A549 (cell line): Measurements from ENCODE around the gene SRRM4. TPM values are rescaled to one million over a fixed set of nuclear protein-coding genes. Genes with fewer than 3 reads are reported as not detected.

Source experiments
- ATAC-seq, 2 experiments: fragments of 200-7000 bp in 1 of 2; fragments of >200 bp in 1 of 2; cut with Nextera tagmentation in 1 of 2; cut with Tn5 transposase in 1 of 2; 3 replicates each; pipeline versions ENCODE4 v1.8.0 to v1.9.1; 2018 to 2020; ENCODE audit warnings: mild to moderate bottlenecking in 1 of 2, moderate library complexity in 1 of 2
- CTCF ChIA-PET: fragments of 300-600 bp; sonication (Branson Sonifier 250); formaldehyde crosslinking; extraction: SDS; loops from one replicate; lab custom pipeline; 2021; ENCODE audit warnings: antibody characterized with exemption, inconsistent platforms; lab: Yijun Ruan, JAX
- POLR2A ChIA-PET: fragments of 350-600 bp; formaldehyde crosslinking; extraction: SDS; loops from one replicate; lab custom pipeline; 2021; ENCODE audit warnings: antibody characterized with exemption, inconsistent platforms; lab: Yijun Ruan, JAX
- DNase-seq, 2 experiments: peaks; one replicate each; pipeline versions ENCODE4 v3.0.0 to v3.0.0-alpha.2; 2011 to 2016; ENCODE audit warnings: low read depth in 1 of 2, low spot score in 1 of 2
- FAIRE-seq: peaks from 2 replicates; lab custom pipeline; 2011; peaks lifted over from hg19 to GRCh38; lab: Jason Lieb, UNC
- H3K27ac ChIP-seq, 2 experiments: fragments of >200 bp; sonication (Bioruptor Twin); formaldehyde crosslinking; 3 replicates each; pipeline ENCODE4 v1.5.1; 2016 to 2017
- H3K4me1 ChIP-seq: fragments of >200 bp; sonication (Bioruptor Twin); formaldehyde crosslinking; 3 replicates; pipeline ENCODE4 v1.6.1; 2016
- H3K4me2 ChIP-seq: fragments of >200 bp; sonication (Bioruptor Twin); formaldehyde crosslinking; 3 replicates; pipeline ENCODE4 v1.6.1; 2016
- H3K4me3 ChIP-seq: fragments of >200 bp; sonication (Bioruptor Twin); formaldehyde crosslinking; 3 replicates; pipeline ENCODE4 v1.5.1; 2016
- H3K9me3 ChIP-seq: fragments of >200 bp; sonication (Bioruptor Twin); formaldehyde crosslinking; 3 replicates; pipeline ENCODE4 v1.6.1; 2016
- BHLHE40 ChIP-seq: IDR thresholded peaks from 2 replicates; pipeline ENCODE4 v1.6.1; 2012; ENCODE audit warnings: low read depth, low read length, inconsistent platforms
- CBX2 ChIP-seq: fragments of 200-600 bp; sonication (generic); IDR thresholded peaks from 2 replicates; pipeline ENCODE4 v1.6.1; 2016; ENCODE audit warnings: low read depth, mild to moderate bottlenecking, borderline replicate concordance
- CBX8 ChIP-seq: fragments of 200-600 bp; sonication (generic); IDR thresholded peaks from 2 replicates; pipeline ENCODE4 v1.6.1; 2016
- EHF ChIP-seq: fragments of 250-450 bp; sonication (Bioruptor Pico); IDR thresholded peaks from 2 replicates; pipeline ENCODE4 v1.5.0; 2020; ENCODE audit warnings: mild to moderate bottlenecking
- EP300 ChIP-seq, 2 experiments: fragments of >200 bp; sonication (Bioruptor Twin); formaldehyde crosslinking; IDR thresholded peaks; 2 replicates in 1 of 2; 3 replicates in 1 of 2; pipeline ENCODE4 v1.6.1; 2016 to 2017
- ESRRA ChIP-seq: fragments of 150-350 bp; IDR thresholded peaks from 2 replicates; pipeline ENCODE4 v1.6.1; 2014; ENCODE audit warnings: mild to moderate bottlenecking, low read length, borderline replicate concordance
- HEYL ChIP-seq: fragments of 250-450 bp; sonication (Bioruptor Pico); IDR thresholded peaks from 2 replicates; pipeline ENCODE4 v1.8.0; 2021; ENCODE audit warnings: mild to moderate bottlenecking, moderate library complexity
- HOXA7 ChIP-seq: fragments of 250-450 bp; sonication (Bioruptor Pico); IDR thresholded peaks from 2 replicates; pipeline ENCODE4 v1.5.0; 2020; ENCODE audit warnings: mild to moderate bottlenecking, moderate library complexity
- HOXB13 ChIP-seq: fragments of 250-450 bp; sonication (Bioruptor Pico); IDR thresholded peaks from 2 replicates; pipeline ENCODE4 v1.5.0; 2020; ENCODE audit warnings: low read depth, mild to moderate bottlenecking, moderate library complexity
- HOXB5 ChIP-seq: fragments of 250-450 bp; sonication (Bioruptor Pico); IDR thresholded peaks from 2 replicates; pipeline ENCODE4 v1.5.0; 2020; ENCODE audit warnings: mild to moderate bottlenecking, moderate library complexity
- JUN ChIP-seq, 2 experiments: fragments of >200 bp; sonication (Bioruptor Twin); formaldehyde crosslinking; IDR thresholded peaks; 2 replicates in 1 of 2; 3 replicates in 1 of 2; pipeline ENCODE4 v1.6.1; 2016 to 2017
- JUNB ChIP-seq: fragments of >200 bp; sonication (Bioruptor Twin); formaldehyde crosslinking; IDR thresholded peaks from 2 replicates; pipeline ENCODE4 v1.6.1; 2016
- MAZ ChIP-seq: fragments of 150-350 bp; IDR thresholded peaks from 2 replicates; pipeline ENCODE4 v1.6.1; 2014; ENCODE audit warnings: antibody characterized with exemption, low read depth, low read length, borderline replicate concordance
- NFE2L2 ChIP-seq: fragments of 150-350 bp; conservative IDR thresholded peaks from 2 replicates; pipeline ENCODE4 v1.6.1; 2014; ENCODE audit warnings: low read length
- NPAS2 ChIP-seq: fragments of 250-450 bp; sonication (Bioruptor Pico); IDR thresholded peaks from 2 replicates; pipeline ENCODE4 v1.8.0; 2022; ENCODE audit warnings: mild to moderate bottlenecking, moderate library complexity, borderline replicate concordance
- NR3C1 ChIP-seq: fragments of >200 bp; sonication (Bioruptor Twin); formaldehyde crosslinking; IDR thresholded peaks from 3 replicates; pipeline ENCODE4 v1.6.1; 2017
- POLR2A ChIP-seq: IDR thresholded peaks from 2 replicates; pipeline ENCODE4 v1.6.1; 2012; ENCODE audit warnings: mild to moderate bottlenecking, low read length
- POLR2AphosphoS2 ChIP-seq: conservative IDR thresholded peaks from 2 replicates; pipeline ENCODE4 v1.6.1; 2012; ENCODE audit warnings: low read length, improper control_type of control experiment, inconsistent platforms
- RAD21 ChIP-seq, 2 experiments: fragments of >200 bp in 1 of 2; sonication (Bioruptor Twin) in 1 of 2; formaldehyde crosslinking in 1 of 2; IDR thresholded peaks in 1 of 2; conservative IDR thresholded peaks in 1 of 2; 2 replicates in 1 of 2; 3 replicates in 1 of 2; pipeline ENCODE4 v1.6.1; 2012 to 2018; ENCODE audit warnings: inconsistent platforms in 1 of 2
- RARB ChIP-seq: fragments of 250-450 bp; sonication (Bioruptor Pico); IDR thresholded peaks from 2 replicates; pipeline ENCODE4 v1.8.0; 2021; ENCODE audit warnings: mild to moderate bottlenecking, moderate library complexity
- RFX5 ChIP-seq: fragments of 450-650 bp; IDR thresholded peaks from 2 replicates; pipeline ENCODE4 v1.7.1; 2014; ENCODE audit warnings: antibody characterized with exemption, mild to moderate bottlenecking, moderate library complexity
- SMC3 ChIP-seq: fragments of >200 bp; sonication (Bioruptor Twin); formaldehyde crosslinking; IDR thresholded peaks from 3 replicates; pipeline ENCODE4 v1.6.1; 2018; ENCODE audit warnings: inconsistent platforms
- WGBS: methylation state at CpG from one replicate; pipeline ENCODE4 v1.1.6; 2017; ENCODE audit errors: missing lambda C conversion rate; 5-methylcytosine and 5-hydroxymethylcytosine counted together
- polyA plus RNA-seq, 4 experiments: library from polyadenylated mRNA; depleted of rRNA in 3 of 4; stranded (reverse); fragments of >200 nt; fragmentation: RNase III in 1 of 4; extraction: RNeasy Plus Mini Kit Qiagen cat#74134 plus additional on column Dnase treatment in 1 of 4; gene quantifications; 2 replicates in 3 of 4; 3 replicates in 1 of 4; pipeline ENCODE4 v1.2.3, GENCODE V29; 2011 to 2017
- TF ChIP-seq, protein P1 (sequence below): fragments of >200 bp; sonication (Bioruptor Twin); formaldehyde crosslinking; IDR thresholded peaks from 3 replicates; pipeline ENCODE4 v1.6.1; 2016
- TF ChIP-seq, protein P2 (sequence below): IDR thresholded peaks from 2 replicates; pipeline ENCODE4 v1.6.1; 2012
- TF ChIP-seq, protein P3 (sequence below): fragments of >200 bp; sonication (Bioruptor Twin); formaldehyde crosslinking; IDR thresholded peaks from 2 replicates; pipeline ENCODE4 v1.6.1; 2016
- TF ChIP-seq, protein P4 (sequence below): fragments of 250-450 bp; sonication (Bioruptor Pico); IDR thresholded peaks from 2 replicates; pipeline ENCODE4 v1.5.0; 2021; ENCODE audit warnings: mild to moderate bottlenecking, moderate library complexity, borderline replicate concordance
- TF ChIP-seq, protein P5 (sequence below): fragments of >200 bp; sonication (Bioruptor Twin); formaldehyde crosslinking; IDR thresholded peaks from 3 replicates; pipeline ENCODE4 v1.5.1; 2016

Gene SRRM4
- polyA plus RNA-seq, 2 of the 4 experiments (the other 2 are of a cell fraction): not detected

DNA sequence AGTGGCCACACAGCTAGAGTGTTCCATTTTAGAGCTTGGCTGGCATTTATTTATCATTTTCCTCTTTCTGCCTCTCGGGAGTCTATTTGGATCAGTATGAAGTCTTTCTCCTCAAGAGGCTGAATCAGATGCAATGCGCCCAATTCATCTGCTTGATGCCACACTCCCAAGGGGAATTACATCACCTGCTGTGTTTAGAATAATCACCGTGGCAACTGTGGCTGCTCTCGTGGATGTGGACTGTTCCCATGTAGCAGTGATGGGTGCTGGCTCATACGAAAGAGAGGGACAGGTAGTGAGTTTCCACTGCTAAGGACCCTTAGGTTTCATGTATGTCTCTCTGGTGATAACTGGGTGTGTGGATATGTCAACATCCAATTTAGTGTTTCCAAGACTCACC is 70.7 kb downstream of the SRRM4 start:
- ChIA-PET CTCF (interaction anchor here (1.2 kb wide), 1 partner anchor 15 kb away, joined by 4 read pairs; no protein-coding TSS in a partner anchor), POLR2A (no interaction called here)
- H3K9me3 ChIP-seq: no peaks in the 10 kb centered on the region
- DNase-seq: no peak
- no peak overlapping the region for H3K4me2 ChIP-seq
- H3K4me3 ChIP-seq: no peak overlapping the region
- H3K4me1 ChIP-seq: no peaks in the 10 kb centered on the region
- no peak for ATAC-seq
- H3K27ac ChIP-seq: no peak overlapping the region
- TF ChIP-seq POLR2A (no peak), SMC3 (no peak), JUNB (no peak), ESRRA (no peak), HEYL (CRISPR knock-in tag) (no peak), POLR2AphosphoS2 (no peak), NFE2L2 (no peak), NPAS2 (CRISPR knock-in tag) (no peak), HOXB5 (no peak), HOXA7 (no peak)
- TF ChIP-seq, protein P1, sequence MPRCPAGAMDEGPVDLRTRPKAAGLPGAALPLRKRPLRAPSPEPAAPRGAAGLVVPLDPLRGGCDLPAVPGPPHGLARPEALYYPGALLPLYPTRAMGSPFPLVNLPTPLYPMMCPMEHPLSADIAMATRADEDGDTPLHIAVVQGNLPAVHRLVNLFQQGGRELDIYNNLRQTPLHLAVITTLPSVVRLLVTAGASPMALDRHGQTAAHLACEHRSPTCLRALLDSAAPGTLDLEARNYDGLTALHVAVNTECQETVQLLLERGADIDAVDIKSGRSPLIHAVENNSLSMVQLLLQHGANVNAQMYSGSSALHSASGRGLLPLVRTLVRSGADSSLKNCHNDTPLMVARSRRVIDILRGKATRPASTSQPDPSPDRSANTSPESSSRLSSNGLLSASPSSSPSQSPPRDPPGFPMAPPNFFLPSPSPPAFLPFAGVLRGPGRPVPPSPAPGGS: no peak
- TF ChIP-seq, protein P2, sequence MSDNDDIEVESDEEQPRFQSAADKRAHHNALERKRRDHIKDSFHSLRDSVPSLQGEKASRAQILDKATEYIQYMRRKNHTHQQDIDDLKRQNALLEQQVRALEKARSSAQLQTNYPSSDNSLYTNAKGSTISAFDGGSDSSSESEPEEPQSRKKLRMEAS: no peak
- TF ChIP-seq, all 56 proteins: peak for 0
- no peak for FAIRE-seq
- WGBS: 10% methylated on average over 5 of the region's 5 CpGs

DNA sequence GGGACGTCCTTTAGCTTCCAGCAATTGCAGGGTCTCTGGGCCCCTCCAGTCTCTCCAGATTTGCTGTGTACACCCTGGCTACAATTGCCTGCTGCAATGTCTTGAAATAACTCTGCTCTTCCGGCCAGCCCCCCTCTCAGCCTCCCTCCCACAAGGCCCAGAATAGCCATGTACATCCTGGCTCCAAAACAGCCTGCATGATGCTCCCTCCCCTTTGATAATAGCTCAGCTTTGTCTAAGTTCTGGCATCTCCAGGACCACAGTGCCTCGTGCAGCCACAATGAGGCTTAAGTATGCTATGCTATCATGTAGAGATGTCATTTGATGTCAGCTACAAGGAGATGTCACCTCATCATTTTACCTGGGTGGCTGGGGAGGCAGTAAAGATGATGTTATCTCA is 74.6 kb downstream of the SRRM4 start:
- CTCF ChIA-PET: interaction anchor here (0.7 to 1.4 kb wide), 2 partner anchors 19 to 905 kb away, joined by 4 to 5 read pairs; no protein-coding TSS in a partner anchor
- FAIRE-seq (no peak), DNase-seq (no peak), ATAC-seq (no peak)
- no peak overlapping the region for H3K4me3 ChIP-seq
- POLR2A ChIA-PET: no interaction called here
- H3K4me1 ChIP-seq: no peaks in the 10 kb centered on the region
- no peak for TF ChIP-seq RAD21 (conservative IDR thresholded peaks at IDR 0.05 in 1 of 2, IDR thresholded peaks at IDR 0.05 in 1 of 2)
- TF ChIP-seq CBX8: no peak
- no peak for TF ChIP-seq ESRRA
- no peak for TF ChIP-seq NR3C1
- TF ChIP-seq, protein P3, sequence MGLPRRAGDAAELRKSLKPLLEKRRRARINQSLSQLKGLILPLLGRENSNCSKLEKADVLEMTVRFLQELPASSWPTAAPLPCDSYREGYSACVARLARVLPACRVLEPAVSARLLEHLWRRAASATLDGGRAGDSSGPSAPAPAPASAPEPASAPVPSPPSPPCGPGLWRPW: no peak
- TF ChIP-seq EHF (CRISPR knock-in tag): no peak
- TF ChIP-seq BHLHE40: no peak
- TF ChIP-seq RFX5: no peak
- TF ChIP-seq CBX2: no peak
- TF ChIP-seq, protein P4, sequence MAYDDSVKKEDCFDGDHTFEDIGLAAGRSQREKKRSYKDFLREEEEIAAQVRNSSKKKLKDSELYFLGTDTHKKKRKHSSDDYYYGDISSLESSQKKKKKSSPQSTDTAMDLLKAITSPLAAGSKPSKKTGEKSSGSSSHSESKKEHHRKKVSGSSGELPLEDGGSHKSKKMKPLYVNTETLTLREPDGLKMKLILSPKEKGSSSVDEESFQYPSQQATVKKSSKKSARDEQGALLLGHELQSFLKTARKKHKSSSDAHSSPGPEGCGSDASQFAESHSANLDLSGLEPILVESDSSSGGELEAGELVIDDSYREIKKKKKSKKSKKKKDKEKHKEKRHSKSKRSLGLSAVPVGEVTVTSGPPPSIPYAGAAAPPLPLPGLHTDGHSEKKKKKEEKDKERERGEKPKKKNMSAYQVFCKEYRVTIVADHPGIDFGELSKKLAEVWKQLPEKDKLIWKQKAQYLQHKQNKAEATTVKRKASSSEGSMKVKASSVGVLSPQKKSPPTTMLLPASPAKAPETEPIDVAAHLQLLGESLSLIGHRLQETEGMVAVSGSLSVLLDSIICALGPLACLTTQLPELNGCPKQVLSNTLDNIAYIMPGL (CRISPR knock-in tag): no peak
- TF ChIP-seq POLR2AphosphoS2: no peak
- no peak for TF ChIP-seq NFE2L2
- no peak for TF ChIP-seq MAZ
- no peak for TF ChIP-seq HOXB5
- TF ChIP-seq, protein P5, sequence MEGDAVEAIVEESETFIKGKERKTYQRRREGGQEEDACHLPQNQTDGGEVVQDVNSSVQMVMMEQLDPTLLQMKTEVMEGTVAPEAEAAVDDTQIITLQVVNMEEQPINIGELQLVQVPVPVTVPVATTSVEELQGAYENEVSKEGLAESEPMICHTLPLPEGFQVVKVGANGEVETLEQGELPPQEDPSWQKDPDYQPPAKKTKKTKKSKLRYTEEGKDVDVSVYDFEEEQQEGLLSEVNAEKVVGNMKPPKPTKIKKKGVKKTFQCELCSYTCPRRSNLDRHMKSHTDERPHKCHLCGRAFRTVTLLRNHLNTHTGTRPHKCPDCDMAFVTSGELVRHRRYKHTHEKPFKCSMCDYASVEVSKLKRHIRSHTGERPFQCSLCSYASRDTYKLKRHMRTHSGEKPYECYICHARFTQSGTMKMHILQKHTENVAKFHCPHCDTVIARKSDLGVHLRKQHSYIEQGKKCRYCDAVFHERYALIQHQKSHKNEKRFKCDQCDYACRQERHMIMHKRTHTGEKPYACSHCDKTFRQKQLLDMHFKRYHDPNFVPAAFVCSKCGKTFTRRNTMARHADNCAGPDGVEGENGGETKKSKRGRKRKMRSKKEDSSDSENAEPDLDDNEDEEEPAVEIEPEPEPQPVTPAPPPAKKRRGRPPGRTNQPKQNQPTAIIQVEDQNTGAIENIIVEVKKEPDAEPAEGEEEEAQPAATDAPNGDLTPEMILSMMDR: no peak
- TF ChIP-seq RARB (CRISPR knock-in tag): no peak
- TF ChIP-seq SMC3: no peak
- no peak for TF ChIP-seq HOXB13 (CRISPR knock-in tag)
- no peak for TF ChIP-seq JUN (IDR thresholded peaks at IDR 0.05)
- no peak for TF ChIP-seq EP300 (IDR thresholded peaks at IDR 0.05)
- WGBS: 0% methylated on average over 3 of the region's 3 CpGs
- H3K4me2 ChIP-seq: no peak overlapping the region
- H3K9me3 ChIP-seq: no peaks in the 10 kb centered on the region
- H3K27ac ChIP-seq: no peak overlapping the region
